Activated CD4-positive, alpha-beta T cell treated with anti-CD3 and anti-CD28 coated beads, Interleukin-2, amount 10 ng/mL, durations not matched to agents 7 days and 5 days (primary cell): ENCODE results near the gene NEMP1. TPM values are rescaled to one million over a fixed set of nuclear protein-coding genes. Genes with fewer than 3 reads are reported as not detected.
A peak's percentile ranks its signal among the peaks of the same experiment; 100 is the strongest.
"Not testable (repeated sequence)": the region's sequence is repeated elsewhere in the genome, so short reads cannot be mapped to it uniquely, and the experiment has no call there.

Experiments used
- CTCF ChIA-PET: fragments of 350-600 bp; sonication (Branson Sonifier 250); formaldehyde crosslinking; loops from one replicate; lab custom pipeline; 2021; ENCODE audit warnings: antibody characterized with exemption; lab: Charles Lee
- POLR2A ChIA-PET: fragments of 350-600 bp; sonication (Branson Sonifier 250); formaldehyde crosslinking; loops from one replicate; lab custom pipeline; 2021; ENCODE audit warnings: antibody characterized with exemption; lab: Charles Lee
- DNase-seq: peaks from one replicate; pipeline ENCODE4 v3.0.0-alpha.2; 2020
- H3K27ac Mint-ChIP-seq: one replicate; pipeline ENCODE4 v1.8.0; 2021; ENCODE audit warnings: mild to moderate bottlenecking, moderate library complexity, mixed read lengths
- H3K27me3 Mint-ChIP-seq: one replicate; pipeline ENCODE4 v1.8.0; 2021; ENCODE audit warnings: mixed read lengths
- H3K36me3 Mint-ChIP-seq: one replicate; pipeline ENCODE4 v1.8.0; 2021; ENCODE audit warnings: low read depth, mixed read lengths
- H3K4me1 Mint-ChIP-seq: one replicate; pipeline ENCODE4 v1.8.0; 2021; ENCODE audit warnings: mixed read lengths
- H3K4me3 Mint-ChIP-seq: one replicate; pipeline ENCODE4 v1.8.0; 2021; ENCODE audit warnings: mild to moderate bottlenecking, moderate library complexity, mixed read lengths
- H3K9me3 Mint-ChIP-seq: one replicate; pipeline ENCODE4 v1.8.0; 2021; ENCODE audit warnings: mixed read lengths
- total RNA-seq, 2 experiments: library from RNA; stranded (reverse); gene quantifications; one replicate each; pipeline ENCODE4 v1.2.3, GENCODE V29; 2021

NEMP1 gene
- total RNA-seq, 2 experiments from 2014 or later: 50.2 to 54.3 TPM

DNA sequence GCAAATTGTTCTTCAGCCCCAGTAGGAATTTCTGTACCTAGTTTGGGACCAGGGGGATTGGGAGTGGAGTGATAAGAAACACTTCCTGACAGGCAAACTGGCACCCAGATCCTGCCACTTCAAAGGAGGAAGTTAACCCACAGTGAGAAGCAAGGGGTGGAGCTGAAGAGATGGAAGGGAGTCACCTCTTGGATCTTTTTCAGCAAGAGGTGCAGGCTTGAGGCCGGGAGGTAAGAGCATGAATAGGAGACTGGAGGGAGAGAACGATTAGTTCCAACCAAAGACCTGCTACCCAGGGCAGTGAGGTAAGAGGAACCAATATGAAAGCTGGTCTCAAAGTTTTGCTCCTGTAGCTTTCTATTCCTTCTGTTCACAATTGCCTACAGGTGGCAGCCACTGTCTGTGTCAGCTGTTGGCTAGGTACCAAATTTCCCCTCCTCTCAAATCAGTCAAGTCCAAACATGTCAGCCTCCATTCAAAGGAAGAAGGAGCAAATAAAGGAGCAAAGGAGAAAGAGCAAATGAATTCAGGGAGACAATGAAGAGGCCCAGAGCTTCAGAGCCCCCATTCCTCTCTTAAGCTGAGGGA lies 47.4 kb downstream of the NEMP1 start:
- DNase-seq: peak; percentile 39
- H3K27ac Mint-ChIP-seq: peak overlapping the region; percentile 28
- POLR2A ChIA-PET: interaction anchor here (0.6 kb wide), 1 partner anchor 268 kb away, joined by 4 read pairs; the partner anchor contains the start of gene HSD17B6
- H3K27me3 Mint-ChIP-seq: no peaks in the 10 kb centered on the region
- no peak overlapping the region for H3K4me3 Mint-ChIP-seq
- CTCF ChIA-PET: interaction anchor here (0.5 to 5.4 kb wide), 19 partner anchors 9 to 418 kb away, joined by 3 to 31 read pairs (median 5); partner anchors contain the start of genes MYO1A, NEMP1, STAT6 and TAC3
- no peaks in the 10 kb centered on the region for H3K36me3 Mint-ChIP-seq
- H3K4me1 Mint-ChIP-seq: peaks cover 47% of the 10 kb centered on the region
- H3K9me3 Mint-ChIP-seq: no peaks in the 10 kb centered on the region

- Mint-ChIP-seq H3K4me1 (peaks cover 47% of the 10 kb centered on the region), H3K9me3 (no peaks in the 10 kb centered on the region), H3K4me3 (no peak overlapping the region), H3K27me3 (no peaks in the 10 kb centered on the region), H3K27ac (no peak overlapping the region), H3K36me3 (no peaks in the 10 kb centered on the region)
- no peak for DNase-seq
- ChIA-PET CTCF (interaction anchor here (0.8 to 1.6 kb wide), 2 partner anchors 12 to 18 kb away, joined by 3 read pairs; no protein-coding TSS in a partner anchor), POLR2A (no interaction called here)
Measured at GRCh38 chr12:57029457-57029856, 49.1 kb downstream of the NEMP1 start.

GRCh38 chr12:57027805-57028153 lies 50.8 kb downstream of the NEMP1 start:
- Mint-ChIP-seq H3K9me3 (no peaks in the 10 kb centered on the region), H3K4me1 (peaks cover 45% of the 10 kb centered on the region), H3K4me3 (no peak overlapping the region), H3K27me3 (no peaks in the 10 kb centered on the region), H3K36me3 (no peaks in the 10 kb centered on the region), H3K27ac (peak overlapping the region; percentile 87)
- no peak for DNase-seq
- ChIA-PET POLR2A (no interaction called here), CTCF (interaction anchor here (1.0 to 2.5 kb wide), 9 partner anchors 9 to 84 kb away, joined by 3 to 10 read pairs (median 5); partner anchors contain the start of gene STAT6)

GRCh38 chr12:57027011-57027804 lies 51.4 kb downstream of the NEMP1 start:
- ChIA-PET POLR2A (no interaction called here), CTCF (interaction anchor here (1.0 to 2.5 kb wide), 9 partner anchors 9 to 84 kb away, joined by 4 to 10 read pairs (median 5); partner anchors contain the start of gene STAT6)
- Mint-ChIP-seq H3K4me1 (peaks cover 45% of the 10 kb centered on the region), H3K9me3 (no peaks in the 10 kb centered on the region), H3K27ac (peak overlapping the region; percentile 87), H3K4me3 (no peak overlapping the region), H3K27me3 (no peaks in the 10 kb centered on the region), H3K36me3 (no peaks in the 10 kb centered on the region)
- no peak for DNase-seq

- CTCF ChIA-PET: interaction anchor here (0.9 to 2.4 kb wide), 5 partner anchors 9 to 35 kb away, joined by 3 to 6 read pairs (median 4); partner anchors contain the start of gene TAC3
- Mint-ChIP-seq H3K27ac (no peak overlapping the region), H3K4me1 (peaks cover 33% of the 10 kb centered on the region), H3K36me3 (no peaks in the 10 kb centered on the region), H3K9me3 (no peaks in the 10 kb centered on the region), H3K4me3 (no peak overlapping the region), H3K27me3 (no peaks in the 10 kb centered on the region)
- DNase-seq: no peak
- POLR2A ChIA-PET: no interaction called here
Measured at GRCh38 chr12:57025196-57025595, 53.4 kb downstream of the NEMP1 start.

GRCh38 chr12:57022324-57022723 lies 56.3 kb downstream of the NEMP1 start:
- POLR2A ChIA-PET, H3K9me3 Mint-ChIP-seq, DNase-seq, H3K36me3 Mint-ChIP-seq, H3K4me3 Mint-ChIP-seq, H3K27me3 Mint-ChIP-seq: not testable (repeated sequence)
- H3K4me1 Mint-ChIP-seq: peaks cover 27% of the 10 kb centered on the region
- H3K27ac Mint-ChIP-seq: peak overlapping the region; percentile 25
- CTCF ChIA-PET: interaction anchor here (1.0 to 1.4 kb wide), 5 partner anchors 16 to 217 kb away, joined by 3 read pairs; no protein-coding TSS in a partner anchor

DNA sequence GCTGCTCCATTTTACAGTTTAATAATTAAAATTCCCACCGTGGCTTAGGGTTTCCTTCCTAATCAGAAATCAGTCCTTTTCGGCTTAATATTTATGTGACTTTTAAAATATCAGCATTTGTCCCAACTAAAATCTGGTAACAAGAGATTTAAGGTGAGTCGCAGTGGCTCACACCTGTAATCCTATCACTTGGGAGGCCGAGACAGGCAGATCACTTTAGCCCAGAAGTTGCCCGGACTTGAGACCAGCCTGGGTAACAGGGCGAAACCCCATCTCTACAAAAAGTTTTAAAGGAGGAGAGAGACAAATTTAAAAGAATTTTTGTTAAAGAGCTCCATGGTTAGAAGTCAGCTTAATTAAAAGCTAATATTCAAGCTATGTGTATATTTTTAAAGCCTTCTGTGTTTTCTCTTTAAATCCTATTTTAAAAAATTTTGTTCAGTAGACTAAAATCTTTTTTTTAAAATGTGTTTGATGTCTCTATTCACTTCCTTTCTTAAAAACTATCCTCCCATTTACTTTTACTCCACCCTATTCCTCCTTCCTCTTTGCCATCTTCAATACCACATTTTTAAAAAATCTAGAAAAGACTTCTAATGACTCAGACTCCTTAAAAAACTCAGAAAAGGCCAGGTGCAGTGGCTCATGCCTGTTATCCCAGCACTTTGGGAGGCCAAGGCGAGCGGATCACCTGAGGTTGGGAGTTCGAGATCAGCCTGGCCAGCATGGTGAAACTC lies 58.4 kb downstream of the NEMP1 start:
- CTCF ChIA-PET: interaction anchor here (1.5 to 1.9 kb wide), 5 partner anchors 11 to 92 kb away, joined by 4 to 7 read pairs (median 5); partner anchors contain the start of gene STAT6
- peak overlapping the region; percentile 77 for H3K27ac Mint-ChIP-seq
- H3K9me3 Mint-ChIP-seq: no peaks in the 10 kb centered on the region
- POLR2A ChIA-PET: no interaction called here
- H3K4me1 Mint-ChIP-seq: peaks cover 16% of the 10 kb centered on the region
- H3K4me3 Mint-ChIP-seq: no peak overlapping the region
- H3K27me3 Mint-ChIP-seq: peaks cover 6% of the 10 kb centered on the region
- no peaks in the 10 kb centered on the region for H3K36me3 Mint-ChIP-seq
- DNase-seq: no peak

DNA sequence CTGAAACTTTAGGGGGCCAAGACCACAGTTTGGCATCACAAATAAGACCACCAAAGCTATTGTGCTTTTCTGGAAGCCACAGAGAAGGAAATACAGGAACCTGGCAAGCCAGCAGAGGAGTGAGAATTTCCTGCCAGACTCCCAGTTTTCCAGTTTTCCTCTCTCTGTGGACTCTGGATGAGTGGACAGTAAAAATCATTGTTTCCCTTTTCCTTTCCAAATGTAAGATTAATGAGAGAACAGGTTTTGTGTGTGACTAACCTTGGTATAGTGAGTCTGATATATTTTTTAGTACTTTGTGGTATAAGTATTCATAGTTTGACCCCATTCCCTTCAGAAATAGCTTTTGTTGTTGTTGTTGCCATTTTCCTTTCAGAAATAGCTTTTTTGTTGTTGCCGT lies 59.7 kb downstream of the NEMP1 start:
- no peaks in the 10 kb centered on the region for H3K36me3 Mint-ChIP-seq
- H3K9me3 Mint-ChIP-seq: no peaks in the 10 kb centered on the region
- H3K27ac Mint-ChIP-seq: no peak overlapping the region
- ChIA-PET POLR2A (no interaction called here), CTCF (interaction anchor here (0.6 to 1.9 kb wide), 5 partner anchors 11 to 432 kb away, joined by 3 to 7 read pairs (median 4); partner anchors contain the start of gene STAT6)
- H3K27me3 Mint-ChIP-seq: peaks cover 14% of the 10 kb centered on the region
- no peak overlapping the region for H3K4me3 Mint-ChIP-seq
- no peak for DNase-seq
- peaks cover 16% of the 10 kb centered on the region for H3K4me1 Mint-ChIP-seq

DNA sequence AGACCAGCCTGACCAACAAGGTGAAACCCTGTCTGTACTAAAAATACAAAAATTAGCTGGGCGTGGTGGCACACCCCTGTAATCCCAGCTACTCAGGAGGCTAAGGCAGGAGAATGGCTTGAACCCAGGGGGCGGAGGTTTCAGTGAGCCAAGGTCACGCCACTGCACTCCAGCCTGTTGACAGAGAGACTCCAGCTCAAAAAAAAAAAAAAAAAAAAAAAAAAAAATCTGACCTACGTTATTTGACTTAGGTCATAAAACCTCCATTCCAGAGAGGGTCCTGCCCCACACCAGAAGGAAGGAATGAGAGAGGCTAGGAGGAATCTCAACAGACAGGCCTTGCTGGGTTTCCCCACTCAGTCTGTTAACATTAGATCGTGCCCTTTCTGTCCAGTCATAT lies 60.2 kb downstream of the NEMP1 start:
- H3K9me3 Mint-ChIP-seq, H3K4me3 Mint-ChIP-seq, H3K36me3 Mint-ChIP-seq, DNase-seq, H3K27ac Mint-ChIP-seq, POLR2A ChIA-PET: not testable (repeated sequence)
- CTCF ChIA-PET: interaction anchor here (0.6 to 1.9 kb wide), 5 partner anchors 10 to 432 kb away, joined by 3 to 7 read pairs (median 4); partner anchors contain the start of gene STAT6
- peaks cover 17% of the 10 kb centered on the region for H3K27me3 Mint-ChIP-seq
- H3K4me1 Mint-ChIP-seq: peaks cover 16% of the 10 kb centered on the region

DNA sequence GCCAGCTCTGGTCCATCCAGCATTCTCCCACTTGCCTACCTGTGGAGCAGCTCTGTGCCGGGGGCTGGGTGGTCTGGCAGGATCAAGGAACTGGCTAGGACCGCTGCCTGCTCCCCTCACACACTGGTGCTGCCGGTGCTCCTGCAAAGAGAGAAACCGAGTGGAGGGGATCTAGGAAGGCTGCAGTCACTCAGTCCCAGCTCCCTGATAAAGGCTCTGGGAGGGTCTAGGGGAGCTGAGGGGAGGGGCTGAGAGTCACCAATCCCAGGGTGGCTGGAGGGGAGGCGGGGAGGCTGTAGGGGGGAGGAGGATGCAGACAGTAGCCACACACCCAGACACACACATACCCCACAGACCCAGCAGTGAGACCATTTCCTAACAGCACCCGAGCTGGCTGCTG lies 62.2 kb downstream of the NEMP1 start, which contains the start of gene TAC3:
Gene TAC3 (minus strand): TSS at position 182 of the 400 bp plus-strand sequence. CDS start 732 bp downstream, outside the sequence.
- peaks cover 31% of the 10 kb centered on the region for H3K4me1 Mint-ChIP-seq
- DNase-seq: no peak
- no peak within 1 kb of the TSS for H3K27ac Mint-ChIP-seq
- POLR2A ChIA-PET: no interaction called here
- CTCF ChIA-PET: interaction anchor here (1.0 to 2.7 kb wide), 10 partner anchors 8 to 96 kb away, joined by 3 to 8 read pairs (median 5); no protein-coding TSS in a partner anchor
- H3K36me3 Mint-ChIP-seq: no peaks in the 10 kb centered on the region
- peaks cover 17% of the 10 kb centered on the region for H3K27me3 Mint-ChIP-seq
- no peaks in the 10 kb centered on the region for H3K9me3 Mint-ChIP-seq
- no peak within 1 kb of the TSS for H3K4me3 Mint-ChIP-seq

GRCh38 chr12:57012600-57013465 lies 65.8 kb downstream of the NEMP1 start:
- Mint-ChIP-seq H3K4me1 (peaks cover 41% of the 10 kb centered on the region), H3K9me3 (no peaks in the 10 kb centered on the region), H3K27ac (peak overlapping the region; percentile 25), H3K27me3 (peaks cover 17% of the 10 kb centered on the region), H3K4me3 (no peak overlapping the region), H3K36me3 (no peaks in the 10 kb centered on the region)
- ChIA-PET POLR2A (no interaction called here), CTCF (interaction anchor here (0.6 to 1.7 kb wide), 5 partner anchors 9 to 256 kb away, joined by 3 to 4 read pairs (median 3); no protein-coding TSS in a partner anchor)
- no peak for DNase-seq
